ENCODE data around the gene RSPH6A.

RSPH6A gene

DNA sequence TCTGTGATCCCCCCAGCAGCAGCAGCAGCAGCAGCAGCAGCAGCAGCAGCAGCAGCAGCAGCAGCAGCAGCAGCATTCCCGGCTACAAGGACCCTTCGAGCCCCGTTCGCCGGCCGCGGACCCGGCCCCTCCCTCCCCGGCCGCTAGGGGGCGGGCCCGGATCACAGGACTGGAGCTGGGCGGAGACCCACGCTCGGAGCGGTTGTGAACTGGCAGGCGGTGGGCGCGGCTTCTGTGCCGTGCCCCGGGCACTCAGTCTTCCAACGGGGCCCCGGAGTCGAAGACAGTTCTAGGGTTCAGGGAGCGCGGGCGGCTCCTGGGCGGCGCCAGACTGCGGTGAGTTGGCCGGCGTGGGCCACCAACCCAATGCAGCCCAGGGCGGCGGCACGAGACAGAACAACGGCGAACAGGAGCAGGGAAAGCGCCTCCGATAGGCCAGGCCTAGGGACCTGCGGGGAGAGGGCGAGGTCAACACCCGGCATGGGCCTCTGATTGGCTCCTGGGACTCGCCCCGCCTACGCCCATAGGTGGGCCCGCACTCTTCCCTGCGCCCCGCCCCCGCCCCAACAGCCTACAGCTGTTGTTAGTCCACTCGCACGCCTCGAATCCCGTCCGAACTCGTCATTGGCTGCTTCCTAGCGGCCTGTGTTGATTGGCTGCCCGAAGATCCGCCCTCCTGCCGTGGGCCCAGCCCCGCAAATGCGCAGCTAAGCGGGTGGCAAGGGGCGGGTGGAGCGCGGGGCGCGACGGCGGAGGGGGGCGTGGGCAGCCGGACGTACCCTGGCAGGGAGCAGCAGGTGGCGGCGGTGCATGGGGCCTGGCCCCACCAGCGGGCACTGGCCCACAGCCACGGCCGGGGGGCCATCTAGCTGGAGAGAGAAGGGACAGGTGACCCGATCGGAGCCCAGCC lies 44.7 kb downstream of the RSPH6A start:
- ATAC-seq: peak; percentile 78
- TF ChIP-seq TSHZ2 (CRISPR knock-in tag; IDR thresholded peaks at IDR 0.05) (no peak), ESRRG (CRISPR knock-in tag; IDR thresholded peaks at IDR 0.05) (peak; percentile 64; the same call in 1 of the 2 replicates)
- TF ChIP-seq, protein P1, sequence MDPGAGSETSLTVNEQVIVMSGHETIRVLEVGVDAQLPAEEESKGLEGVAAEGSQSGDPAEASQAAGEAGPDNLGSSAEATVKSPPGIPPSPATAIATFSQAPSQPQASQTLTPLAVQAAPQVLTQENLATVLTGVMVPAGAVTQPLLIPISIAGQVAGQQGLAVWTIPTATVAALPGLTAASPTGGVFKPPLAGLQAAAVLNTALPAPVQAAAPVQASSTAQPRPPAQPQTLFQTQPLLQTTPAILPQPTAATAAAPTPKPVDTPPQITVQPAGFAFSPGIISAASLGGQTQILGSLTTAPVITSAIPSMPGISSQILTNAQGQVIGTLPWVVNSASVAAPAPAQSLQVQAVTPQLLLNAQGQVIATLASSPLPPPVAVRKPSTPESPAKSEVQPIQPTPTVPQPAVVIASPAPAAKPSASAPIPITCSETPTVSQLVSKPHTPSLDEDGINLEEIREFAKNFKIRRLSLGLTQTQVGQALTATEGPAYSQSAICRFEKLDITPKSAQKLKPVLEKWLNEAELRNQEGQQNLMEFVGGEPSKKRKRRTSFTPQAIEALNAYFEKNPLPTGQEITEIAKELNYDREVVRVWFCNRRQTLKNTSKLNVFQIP (CRISPR knock-in tag; IDR thresholded peaks at IDR 0.05; ENCODE audit: borderline replicate concordance, low read depth): 0 out of 2 replicates have a peak, but pooled peaks have one; percentile 33

GRCh38 chr19:45769821-45770191 lies 45.3 kb downstream of the RSPH6A start:
- no peak for ATAC-seq
- TF ChIP-seq CSDC2 (CRISPR knock-in tag; IDR thresholded peaks at IDR 0.05) (no peak), PPARA (CRISPR knock-in tag; IDR thresholded peaks at IDR 0.05; ENCODE audit: borderline replicate concordance) (no peak), ESRRG (CRISPR knock-in tag; IDR thresholded peaks at IDR 0.05) (no peak), TSHZ2 (CRISPR knock-in tag; IDR thresholded peaks at IDR 0.05) (no peak), CREB5 (CRISPR knock-in tag; IDR thresholded peaks at IDR 0.05; ENCODE audit: low read depth) (no peak), ISL1 (CRISPR knock-in tag; IDR thresholded peaks at IDR 0.05) (no peak), ZNF8 (CRISPR knock-in tag; IDR thresholded peaks at IDR 0.05) (no peak), TCF4 (CRISPR knock-in tag; IDR thresholded peaks at IDR 0.05; ENCODE audit: borderline replicate concordance) (no peak), ZFP30 (CRISPR knock-in tag; IDR thresholded peaks at IDR 0.05) (no peak), CSRNP3 (CRISPR knock-in tag; IDR thresholded peaks at IDR 0.05) (no peak), ZNF70 (CRISPR knock-in tag; IDR thresholded peaks at IDR 0.05) (no peak), OSR1 (CRISPR knock-in tag; IDR thresholded peaks at IDR 0.05) (no peak)
- TF ChIP-seq, protein P1 (CRISPR knock-in tag; IDR thresholded peaks at IDR 0.05; ENCODE audit: borderline replicate concordance, low read depth): no peak

DNA sequence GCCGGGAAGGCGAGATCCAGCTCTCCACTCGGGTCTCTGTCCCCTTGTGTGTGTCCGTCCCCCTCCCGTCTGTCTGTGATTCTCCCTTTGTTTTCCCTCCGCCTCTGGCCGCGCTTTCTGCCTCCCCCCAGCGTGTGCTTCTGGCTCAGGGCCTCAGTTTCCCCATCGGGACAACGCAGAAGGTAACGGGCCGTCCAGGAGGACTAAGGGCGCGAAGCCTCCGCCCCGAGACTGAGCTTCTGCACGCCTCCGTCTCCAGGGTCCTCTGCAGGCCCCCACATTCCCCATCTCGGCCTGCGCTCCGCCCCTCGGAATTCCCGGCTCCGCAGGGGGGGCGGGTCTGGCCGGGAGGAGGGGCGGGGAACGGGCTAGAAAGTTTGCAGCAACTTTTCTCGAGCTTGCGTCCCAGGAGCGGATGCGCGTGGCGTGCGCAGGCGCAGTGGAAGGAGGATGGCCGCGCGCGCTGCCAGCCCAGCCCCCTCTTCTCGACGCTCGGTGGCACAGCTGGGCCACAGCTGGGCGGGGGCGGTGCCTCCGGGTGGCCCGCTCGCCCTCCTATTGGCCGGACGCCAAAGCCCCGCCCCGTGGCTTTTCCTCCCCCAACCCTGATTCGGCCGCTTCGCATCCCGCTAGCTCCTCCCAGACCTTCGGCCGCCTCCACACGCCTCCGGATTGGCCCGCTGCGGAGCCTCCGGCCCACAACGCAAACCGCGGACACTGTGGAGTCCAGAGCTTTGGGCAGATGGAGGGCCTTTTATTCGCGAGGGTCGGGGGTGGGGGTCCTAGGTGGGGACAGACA lies 45.9 kb downstream of the RSPH6A start, which contains the start of gene SIX5:
TSS of gene SIX5 (minus strand) at position 269 of the 799 bp plus-strand sequence. CDS start 408 bp downstream, outside the sequence.
- peak; percentile 70 for ATAC-seq
- TF ChIP-seq ZNF565 (CRISPR knock-in tag; conservative IDR thresholded peaks at IDR 0.05; ENCODE audit: low read depth) (no peak), OSR1 (CRISPR knock-in tag; IDR thresholded peaks at IDR 0.05) (no peak), ZFP30 (CRISPR knock-in tag; IDR thresholded peaks at IDR 0.05) (no peak), CREB5 (CRISPR knock-in tag; IDR thresholded peaks at IDR 0.05; ENCODE audit: low read depth) (no peak), CSRNP3 (CRISPR knock-in tag; IDR thresholded peaks at IDR 0.05) (no peak), BACH2 (CRISPR knock-in tag; IDR thresholded peaks at IDR 0.05; ENCODE audit: borderline replicate concordance) (no peak), ESRRG (CRISPR knock-in tag; IDR thresholded peaks at IDR 0.05) (no peak), TCF4 (CRISPR knock-in tag; IDR thresholded peaks at IDR 0.05; ENCODE audit: borderline replicate concordance) (peak; percentile 29; the same call in 1 of the 2 replicates)
- TF ChIP-seq, protein P1 (CRISPR knock-in tag; IDR thresholded peaks at IDR 0.05; ENCODE audit: borderline replicate concordance, low read depth): no peak
